SKM-1 (cell line): ENCODE data around the gene CAMK1D.
"Not testable (repeated sequence)": the region's sequence is repeated elsewhere in the genome, so short reads cannot be mapped to it uniquely, and the experiment has no call there.

Experiments
- DNase-seq: peaks from one replicate; lab custom pipeline; 2025; ENCODE audit not compliant: unreplicated experiment; lab: John Stamatoyannopoulos, UW

The CAMK1D gene

DNA sequence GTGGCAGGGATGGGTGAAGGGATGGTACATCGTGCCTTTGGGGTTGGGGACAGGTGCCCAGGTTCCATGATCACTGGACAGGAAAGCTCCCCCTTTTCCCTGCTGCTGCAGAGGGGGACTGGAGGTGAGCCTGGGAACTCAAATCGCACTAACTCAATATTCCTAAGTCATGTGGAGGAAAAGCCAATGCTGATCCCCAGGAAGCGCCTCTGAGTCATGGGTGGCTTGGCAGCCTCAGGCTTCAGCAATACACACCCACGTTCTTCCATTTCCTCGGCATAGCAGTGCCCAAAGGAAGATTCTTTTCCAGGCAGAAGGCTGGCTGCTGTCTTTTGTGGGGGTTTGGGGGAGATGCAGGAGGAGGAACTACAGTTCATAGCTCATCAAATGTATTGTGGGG is 486.4 kb downstream of the CAMK1D start:
- DNase-seq, result no peak

GRCh38 chr10:12838366-12838765 is 489.0 kb downstream of the CAMK1D start:
- DNase-seq, result no peak

DNA sequence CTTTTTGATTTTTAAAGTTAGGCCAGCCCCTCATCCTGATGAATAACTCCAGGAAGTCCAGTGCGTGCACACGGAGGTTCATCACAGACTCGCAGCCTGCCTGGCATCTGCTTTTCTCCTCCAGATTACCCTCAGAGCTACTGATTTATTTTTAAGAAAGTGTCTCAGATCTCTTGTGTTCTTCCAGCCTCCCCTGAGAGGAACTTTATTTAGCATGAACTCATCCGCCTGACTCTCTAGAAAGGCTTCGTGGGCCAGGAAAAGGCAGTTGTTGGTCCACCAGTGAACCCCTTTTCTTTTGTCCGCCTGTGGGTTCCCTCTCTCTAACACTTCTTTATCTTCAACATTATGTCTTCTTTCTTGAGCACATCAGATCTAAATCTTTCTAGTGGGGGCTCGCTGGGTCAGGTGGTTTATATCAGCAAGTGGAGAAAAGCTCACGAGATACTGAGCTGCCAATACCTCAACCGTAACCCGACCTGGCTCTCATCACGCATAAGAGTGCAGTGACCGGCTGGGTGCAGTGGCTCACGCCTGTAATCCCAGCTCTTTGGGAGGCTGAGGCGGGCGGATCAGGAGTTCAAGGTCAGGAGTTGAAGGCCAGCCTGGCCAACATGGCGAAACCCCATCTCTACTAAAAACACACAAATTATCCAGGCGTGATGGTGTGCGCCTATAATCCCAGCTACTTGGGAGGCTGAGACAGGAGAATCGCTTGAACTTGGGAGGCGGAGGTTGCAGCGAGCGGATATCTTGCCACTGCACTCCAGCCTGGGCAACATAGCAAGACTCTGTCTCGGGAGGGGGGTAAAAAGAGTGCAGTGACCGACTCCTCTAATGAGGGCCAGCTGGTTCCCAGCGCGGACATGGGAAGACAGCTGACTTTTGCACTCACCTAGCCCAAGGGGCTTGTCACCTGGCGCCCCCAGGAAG is 489.9 kb downstream of the CAMK1D start:
- DNase-seq, result no peak

DNA sequence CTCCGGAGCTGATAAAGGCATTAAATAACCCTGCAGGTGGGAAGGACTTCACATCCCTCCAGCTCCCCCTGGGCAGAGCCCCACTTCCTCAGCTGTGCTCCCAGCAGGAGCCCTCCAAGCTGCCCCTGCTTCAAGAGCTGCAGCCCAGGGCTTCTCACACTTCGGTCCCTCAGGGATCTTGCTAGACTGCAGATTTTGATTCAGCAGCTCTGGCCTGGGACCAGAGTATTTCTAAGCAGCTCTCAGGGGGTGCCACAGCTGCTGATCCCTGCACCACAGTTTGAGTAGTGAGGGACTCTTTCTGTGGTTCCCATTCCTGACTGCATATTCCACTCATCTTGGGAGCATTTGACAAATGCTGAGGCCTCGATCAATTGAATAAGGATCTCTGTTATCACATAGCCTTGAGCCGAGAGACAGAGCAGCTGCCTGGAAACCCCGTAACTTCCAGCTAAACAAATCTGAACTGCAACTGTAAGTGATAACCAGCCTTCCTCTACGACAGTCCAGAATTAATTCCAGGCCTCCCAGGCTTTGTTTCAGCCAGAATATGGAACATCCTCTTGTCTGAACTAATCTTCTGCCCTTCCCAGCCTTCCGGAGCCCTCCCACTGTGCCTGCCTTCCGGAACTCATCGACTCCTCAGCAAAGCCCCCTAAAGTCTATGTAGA is 490.7 kb downstream of the CAMK1D start:
- no peak for DNase-seq

DNA sequence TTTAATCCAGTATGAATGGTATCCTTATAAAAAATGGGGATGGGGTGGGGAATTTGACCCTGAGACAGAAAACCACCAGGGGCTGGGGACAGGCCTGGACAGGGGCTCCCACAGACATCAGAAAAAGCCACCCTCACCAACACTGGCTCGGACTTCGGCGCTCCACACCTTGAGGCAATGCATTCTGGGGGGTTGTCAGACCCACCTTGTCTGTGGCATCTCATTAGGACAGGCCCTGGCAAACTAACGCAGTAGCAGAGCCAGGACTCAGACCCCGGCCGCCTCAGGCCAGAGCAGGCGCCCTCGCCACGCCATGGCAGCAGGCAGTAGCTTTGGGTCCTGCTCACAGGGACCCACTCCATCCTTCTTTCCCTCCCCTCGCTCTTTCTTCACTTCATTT is 492.1 kb downstream of the CAMK1D start:
- no peak for DNase-seq

- DNase-seq, result no peak
These were observed 492.5 kb downstream of the CAMK1D start for GRCh38 chr10:12841826-12842225.

- no peak for DNase-seq
These were observed 493.0 kb downstream of the CAMK1D start for GRCh38 chr10:12842310-12842709.

DNA sequence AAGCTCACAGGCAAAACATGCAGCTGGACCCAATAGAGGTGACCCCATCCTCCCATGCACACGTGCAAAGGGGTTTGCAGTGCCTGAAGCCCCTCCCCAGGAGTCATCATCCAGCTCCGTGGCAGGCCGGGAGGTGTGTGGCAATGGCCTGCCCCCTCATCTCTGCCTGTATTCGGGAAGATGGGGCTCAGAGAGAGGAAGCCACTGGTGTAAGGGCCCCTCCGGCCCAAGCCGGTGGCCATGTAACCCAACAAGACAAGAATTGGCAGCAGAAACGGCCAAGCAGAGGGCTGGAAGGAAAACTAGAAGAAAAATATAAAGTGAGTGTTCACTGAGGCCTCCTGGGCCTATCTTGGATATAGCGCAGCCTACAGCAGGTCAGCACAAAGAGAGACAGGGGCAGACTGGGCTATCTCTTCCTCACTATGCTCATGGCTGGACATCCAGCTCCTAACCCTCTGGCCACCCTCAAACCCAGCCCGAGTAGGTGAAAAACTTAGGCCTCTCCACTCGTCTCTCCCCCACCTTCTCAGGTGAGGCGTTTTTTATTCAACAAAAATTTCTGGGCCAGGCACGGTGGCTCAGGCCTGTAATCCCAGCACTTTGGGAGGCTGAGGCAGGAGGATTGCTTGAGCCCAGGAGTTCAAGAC is 494.1 kb downstream of the CAMK1D start:
- DNase-seq, result no peak

DNA sequence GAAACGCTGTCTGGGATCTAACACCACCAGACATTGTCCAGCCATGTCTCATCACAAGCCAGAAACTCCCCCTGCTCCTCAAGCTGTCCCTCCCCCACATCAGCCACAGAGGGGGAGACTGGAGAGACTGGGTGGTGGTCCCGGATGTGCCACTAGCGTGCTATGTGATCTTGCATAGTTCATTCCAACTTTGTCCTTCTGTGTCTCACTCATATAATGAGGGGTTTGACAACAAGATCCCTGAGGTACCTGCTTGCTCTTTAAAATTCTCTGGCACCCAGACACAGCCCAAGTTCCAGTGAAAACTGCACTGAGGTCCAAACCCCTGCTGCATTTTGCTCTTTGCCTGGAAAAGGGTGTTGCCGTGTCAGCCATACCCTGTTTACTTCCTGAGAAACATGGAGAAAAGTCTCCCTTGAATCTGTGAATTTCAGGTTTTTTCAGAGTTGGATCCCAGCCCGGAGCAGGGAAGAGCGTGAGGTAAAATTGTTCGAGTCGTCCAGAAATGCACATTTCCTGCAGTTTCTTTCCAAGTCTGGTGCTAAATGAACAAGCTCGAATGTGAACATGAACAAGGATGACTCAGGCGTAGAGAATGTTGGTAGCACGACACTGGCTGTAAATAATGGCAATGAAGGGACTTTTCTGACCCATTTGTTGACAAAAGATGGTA is 495.6 kb downstream of the CAMK1D start:
- DNase-seq, result no peak

DNA sequence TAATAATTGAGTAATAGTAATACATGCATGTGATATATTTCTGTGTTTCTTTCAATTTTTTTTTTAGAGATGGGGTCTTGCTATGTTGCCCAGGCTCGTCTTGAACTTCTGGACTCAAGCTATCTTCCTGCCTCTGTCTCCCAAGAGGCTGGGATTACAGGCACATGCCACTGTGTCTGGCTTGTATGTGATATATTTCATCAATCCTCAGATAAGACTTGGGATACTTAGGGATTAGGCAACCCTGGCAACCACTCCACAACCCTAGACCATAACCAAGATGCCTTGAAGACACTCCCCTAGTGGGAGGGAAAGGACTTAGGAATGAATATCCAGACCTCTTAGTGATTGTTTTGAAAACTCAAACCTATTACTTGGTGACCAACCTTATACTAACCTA is 497.4 kb downstream of the CAMK1D start:
- no peak for DNase-seq

DNA sequence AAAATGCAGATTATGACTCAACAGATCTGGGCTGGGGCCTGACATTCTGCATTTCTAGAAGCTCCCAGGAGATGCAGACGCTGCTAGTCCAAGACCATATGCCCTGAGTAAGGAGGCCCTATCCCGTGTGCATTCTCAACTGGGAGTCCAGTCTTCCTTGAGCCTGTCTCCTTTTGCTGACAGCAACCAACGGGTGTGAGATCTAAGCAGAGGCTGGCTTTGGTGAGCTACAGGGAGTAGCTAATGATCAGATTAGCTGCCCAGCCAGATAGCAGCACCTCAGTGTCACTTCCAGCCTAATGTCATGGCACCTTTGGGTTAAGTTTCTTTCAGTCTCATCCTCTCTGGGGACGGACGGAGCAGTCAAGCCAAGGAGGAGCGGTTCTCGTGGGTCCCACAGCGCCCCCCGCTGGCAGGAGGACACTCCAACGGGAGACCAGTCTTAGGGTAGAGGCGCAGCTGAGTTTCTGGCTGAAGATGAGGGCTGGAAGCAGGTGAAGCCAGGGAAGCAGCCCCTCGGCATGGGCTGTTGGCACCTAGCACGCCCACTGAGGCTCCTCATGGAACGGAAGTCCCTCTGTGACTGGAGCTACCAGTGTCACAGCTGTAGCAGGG is 498.1 kb downstream of the CAMK1D start:
- DNase-seq, result no peak

GRCh38 chr10:12848439-12849173 is 499.3 kb downstream of the CAMK1D start:
- DNase-seq, result no peak

DNA sequence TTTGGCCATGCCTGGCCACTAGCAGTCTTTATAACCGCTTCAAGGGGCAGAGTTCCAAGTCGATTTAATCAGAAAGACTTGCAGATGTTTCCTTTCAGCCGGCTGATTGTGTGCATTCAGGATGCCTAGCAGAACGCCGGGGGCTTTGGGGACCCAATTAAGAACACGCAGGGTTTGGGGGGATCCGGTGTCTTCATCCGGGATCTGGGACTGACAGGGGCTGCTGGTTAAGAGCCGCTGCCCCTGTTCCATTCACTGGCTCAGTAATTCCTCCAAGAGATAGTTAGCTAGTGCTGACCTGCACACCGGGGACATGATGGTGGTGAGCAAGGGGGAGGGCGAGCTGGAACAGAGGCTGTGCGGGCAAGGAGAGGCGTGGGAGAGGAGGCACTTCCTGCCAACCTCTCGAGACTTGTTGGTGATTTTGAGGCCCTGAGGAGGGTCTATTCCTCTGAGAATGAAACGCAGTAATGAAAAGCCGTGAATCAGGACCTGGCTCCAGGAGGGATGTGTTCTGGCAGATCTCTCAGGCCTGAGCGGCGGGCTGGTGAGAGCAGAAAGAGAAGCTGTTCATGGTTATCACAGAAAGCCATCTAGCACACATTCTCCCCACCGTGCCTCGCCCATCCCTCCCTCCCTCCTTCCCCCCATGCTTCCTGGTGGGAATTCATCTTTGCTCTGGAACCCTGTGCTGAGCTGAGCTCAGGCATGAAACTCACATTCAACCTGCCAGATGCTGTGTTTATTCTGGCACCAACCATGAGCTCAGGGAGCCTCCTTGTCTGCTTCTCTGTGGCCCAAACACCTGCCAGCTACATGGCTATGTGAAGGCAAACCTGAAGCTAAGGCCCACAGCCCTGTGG is 500.2 kb downstream of the CAMK1D start:
- DNase-seq, result no peak

DNA sequence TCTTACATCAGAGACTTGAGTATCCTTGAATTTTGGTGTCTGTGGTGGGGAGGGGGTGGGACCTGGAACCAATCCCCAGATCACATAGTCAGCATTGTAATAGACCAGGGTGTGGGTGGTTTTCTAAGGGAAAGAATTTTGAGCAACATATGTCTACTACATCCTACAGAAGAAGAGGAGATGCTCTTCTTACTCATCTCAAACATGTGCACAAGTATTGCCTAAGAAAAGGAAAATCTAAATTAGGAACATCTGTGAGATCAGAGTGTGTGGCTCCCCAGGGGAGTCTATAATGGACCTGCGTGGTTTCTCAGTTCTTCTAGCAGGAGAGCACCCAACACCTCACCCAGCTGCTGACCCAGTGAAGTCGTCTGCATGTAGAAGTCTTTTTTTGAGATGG is 503.3 kb downstream of the CAMK1D start:
- DNase-seq, result no peak

- DNase-seq, result no peak
These were observed 505.6 kb downstream of the CAMK1D start for GRCh38 chr10:12854988-12855387.

DNA sequence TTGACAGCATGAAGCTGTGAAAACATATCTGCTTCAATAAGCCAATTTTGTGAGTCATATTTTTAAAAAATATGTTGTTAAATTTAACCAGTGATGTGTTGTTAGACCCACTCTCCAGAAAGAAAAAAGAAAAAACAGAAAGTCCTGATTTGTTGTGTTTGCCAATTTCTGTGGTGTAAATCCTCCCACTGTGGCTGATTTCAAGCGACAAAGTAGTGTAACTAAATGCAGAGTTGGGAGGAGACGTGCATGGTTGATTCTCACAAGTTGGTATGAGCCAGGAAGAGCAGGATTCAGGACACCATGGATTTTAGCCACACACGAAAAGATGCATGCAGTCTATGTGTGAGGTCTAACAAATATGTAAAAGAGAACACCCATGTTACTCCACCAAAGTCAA is 513.1 kb downstream of the CAMK1D start:
- no peak for DNase-seq

DNA sequence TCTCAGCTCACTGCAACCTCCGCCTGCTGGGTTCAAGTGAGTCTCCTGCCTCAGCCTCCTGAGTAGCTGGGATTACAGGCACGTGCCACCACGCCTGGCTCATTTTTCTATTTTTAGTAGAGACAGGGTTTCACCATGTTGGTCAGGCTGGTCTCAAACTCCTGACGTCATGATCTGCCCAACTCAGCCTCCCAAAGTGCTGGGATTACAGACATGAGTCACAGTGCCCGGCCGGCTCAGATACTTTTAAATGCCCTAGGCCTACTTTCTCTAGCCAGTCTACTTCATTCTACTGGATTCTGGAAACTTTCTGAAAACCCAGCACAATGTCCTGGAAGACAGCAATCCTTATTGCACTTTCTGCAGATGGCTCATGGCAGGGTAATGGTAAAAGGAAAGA is 516.2 kb downstream of the CAMK1D start:
- DNase-seq, result not testable (repeated sequence)

DNA sequence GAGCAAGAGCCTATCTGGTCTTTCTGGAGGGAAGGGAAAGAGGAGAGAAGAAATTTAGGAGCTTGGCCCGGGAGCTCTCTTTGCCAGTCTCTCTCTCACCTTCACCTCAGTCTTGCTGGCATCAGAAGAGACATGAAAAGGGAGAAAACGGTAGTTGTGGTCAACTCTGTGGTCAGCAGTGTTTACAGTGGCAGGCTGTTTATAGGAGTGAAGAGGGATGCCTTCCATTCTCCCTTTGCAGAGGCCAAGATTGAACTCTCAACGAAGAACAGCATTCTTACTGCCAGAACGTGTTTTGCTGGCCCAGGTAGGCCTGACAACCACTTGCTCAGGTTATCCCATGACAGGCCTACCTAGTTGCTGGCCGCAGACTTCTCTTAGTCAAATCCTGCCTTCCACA is 518.9 kb downstream of the CAMK1D start:
- no peak for DNase-seq

- no peak for DNase-seq
These were observed 520.1 kb downstream of the CAMK1D start for GRCh38 chr10:12869427-12869826.
